ENCODE data around the gene FYB2.

The FYB2 gene

GRCh38 chr1:56854521-56855099 lies 35.4 kb upstream of the FYB2 start, which contains the start of gene C8A:
C8A (plus strand) TSS chr1:56854797; CDS start chr1:56854902, 105 bp downstream.
- Histone ChIP-seq H3K9ac (ENCODE audit: low read length in 5 of 5) (no peak within 1 kb of the TSS), H3K4me1 (ENCODE audit: control insufficient read depth in 5 of 5, insufficient read depth in 5 of 5, low read length in 5 of 5) (no peaks in the 10 kb centered on the region), H3K27ac (ENCODE audit: low read depth, low read length) (no peak within 1 kb of the TSS), H3K9me3 (ENCODE audit: control insufficient read depth in 5 of 5, low read length in 5 of 5) (no peaks in the 10 kb centered on the region), H3K27me3 (ENCODE audit: control insufficient read depth in 5 of 5, insufficient read depth in 4 of 5, low read length in 5 of 5) (no peaks in the 10 kb centered on the region), H3K36me3 (ENCODE audit: control insufficient read depth in 5 of 5, insufficient read depth in 5 of 5, low read length in 5 of 5) (no peaks in the 10 kb centered on the region), H3K4me3 (ENCODE audit: low read depth in 1 of 5, low read length in 5 of 5) (no peak within 1 kb of the TSS)

GRCh38 chr1:56852476-56852875 lies 33.3 kb upstream of the FYB2 start:
- H3K36me3 ChIP-seq (ENCODE audit: control insufficient read depth in 5 of 5, insufficient read depth in 5 of 5, low read length in 5 of 5) = no peaks in the 10 kb centered on the region
- H3K27ac ChIP-seq (ENCODE audit: low read depth, low read length) = no peak overlapping the region
- H3K9ac ChIP-seq (ENCODE audit: low read length in 5 of 5) = no peak overlapping the region
- H3K27me3 ChIP-seq (ENCODE audit: control insufficient read depth in 5 of 5, insufficient read depth in 4 of 5, low read length in 5 of 5) = peaks cover 0 to 2% (median 0%) of the 10 kb centered on the region in 5 donors
- H3K4me3 ChIP-seq (ENCODE audit: low read depth in 1 of 5, low read length in 5 of 5) = no peak overlapping the region
- no peaks in the 10 kb centered on the region for H3K4me1 ChIP-seq (ENCODE audit: control insufficient read depth in 5 of 5, insufficient read depth in 5 of 5, low read length in 5 of 5)
- H3K9me3 ChIP-seq (ENCODE audit: control insufficient read depth in 5 of 5, low read length in 5 of 5) = no peaks in the 10 kb centered on the region

GRCh38 chr1:56850922-56851321 lies 31.7 kb upstream of the FYB2 start:
- H3K4me3 ChIP-seq (ENCODE audit: low read depth in 1 of 5, low read length in 5 of 5) = no peak overlapping the region
- peaks cover 0 to 2% (median 0%) of the 10 kb centered on the region in 5 donors for H3K27me3 ChIP-seq (ENCODE audit: control insufficient read depth in 5 of 5, insufficient read depth in 4 of 5, low read length in 5 of 5)
- H3K4me1 ChIP-seq (ENCODE audit: control insufficient read depth in 5 of 5, insufficient read depth in 5 of 5, low read length in 5 of 5) = no peaks in the 10 kb centered on the region
- no peak overlapping the region for H3K9ac ChIP-seq (ENCODE audit: low read length in 5 of 5)
- H3K9me3 ChIP-seq (ENCODE audit: control insufficient read depth in 5 of 5, low read length in 5 of 5) = no peaks in the 10 kb centered on the region
- no peaks in the 10 kb centered on the region for H3K36me3 ChIP-seq (ENCODE audit: control insufficient read depth in 5 of 5, insufficient read depth in 5 of 5, low read length in 5 of 5)
- H3K27ac ChIP-seq (ENCODE audit: low read depth, low read length) = no peak overlapping the region

DNA sequence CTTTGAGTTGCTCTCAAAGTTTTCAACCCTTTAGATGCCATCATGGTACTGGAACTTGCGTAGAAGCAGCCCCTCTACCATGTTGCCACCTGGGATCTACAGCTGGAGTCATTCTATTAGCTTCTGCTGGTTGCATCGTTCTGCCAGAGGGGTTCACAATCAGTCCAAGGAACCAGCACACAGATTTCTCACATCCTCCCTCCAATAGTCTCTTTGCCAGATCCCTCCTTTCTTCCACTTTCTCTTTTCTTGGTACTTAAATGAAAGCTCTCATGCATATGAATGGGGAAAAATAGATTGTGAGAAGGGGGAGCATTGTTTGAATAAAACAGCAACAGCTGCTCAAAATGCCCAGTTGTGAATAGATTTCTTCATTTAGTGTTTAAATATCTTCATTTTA lies 31.2 kb upstream of the FYB2 start:
- H3K4me3 ChIP-seq (ENCODE audit: low read depth in 1 of 5, low read length in 5 of 5) = no peak overlapping the region
- H3K27ac ChIP-seq (ENCODE audit: low read depth, low read length) = no peak overlapping the region
- H3K9me3 ChIP-seq (ENCODE audit: control insufficient read depth in 5 of 5, low read length in 5 of 5) = no peaks in the 10 kb centered on the region
- H3K4me1 ChIP-seq (ENCODE audit: control insufficient read depth in 5 of 5, insufficient read depth in 5 of 5, low read length in 5 of 5) = no peaks in the 10 kb centered on the region
- H3K9ac ChIP-seq (ENCODE audit: low read length in 5 of 5) = no peak overlapping the region
- H3K36me3 ChIP-seq (ENCODE audit: control insufficient read depth in 5 of 5, insufficient read depth in 5 of 5, low read length in 5 of 5) = no peaks in the 10 kb centered on the region
- H3K27me3 ChIP-seq (ENCODE audit: control insufficient read depth in 5 of 5, insufficient read depth in 4 of 5, low read length in 5 of 5) = peaks cover 0 to 2% (median 0%) of the 10 kb centered on the region in 5 donors

DNA sequence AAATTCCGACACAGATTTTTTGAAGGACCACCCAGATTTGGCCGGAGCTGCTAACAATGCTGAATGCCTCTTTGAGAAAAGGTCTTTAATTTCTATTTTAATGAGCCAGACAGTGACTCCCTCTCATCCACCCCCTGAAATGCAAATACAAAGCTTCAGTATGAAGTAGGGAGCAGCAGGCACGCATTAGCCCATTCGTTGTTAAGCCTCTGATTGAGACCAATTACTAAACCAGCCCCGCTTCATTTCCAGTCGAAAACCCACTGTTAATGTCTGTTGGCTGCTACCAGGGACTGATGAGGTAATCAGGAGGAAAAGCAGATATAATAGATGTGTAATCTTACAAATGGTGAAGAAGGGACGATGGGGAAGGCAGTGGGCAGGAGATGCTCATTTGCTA lies 30.5 kb upstream of the FYB2 start:
- Histone ChIP-seq H3K27me3 (ENCODE audit: control insufficient read depth in 5 of 5, insufficient read depth in 4 of 5, low read length in 5 of 5) (peaks cover 0 to 2% (median 0%) of the 10 kb centered on the region in 5 donors), H3K27ac (ENCODE audit: low read depth, low read length) (no peak overlapping the region), H3K4me3 (ENCODE audit: low read depth in 1 of 5, low read length in 5 of 5) (no peak overlapping the region), H3K9me3 (ENCODE audit: control insufficient read depth in 5 of 5, low read length in 5 of 5) (no peaks in the 10 kb centered on the region), H3K9ac (ENCODE audit: low read length in 5 of 5) (no peak overlapping the region), H3K4me1 (ENCODE audit: control insufficient read depth in 5 of 5, insufficient read depth in 5 of 5, low read length in 5 of 5) (no peaks in the 10 kb centered on the region), H3K36me3 (ENCODE audit: control insufficient read depth in 5 of 5, insufficient read depth in 5 of 5, low read length in 5 of 5) (no peaks in the 10 kb centered on the region)

DNA sequence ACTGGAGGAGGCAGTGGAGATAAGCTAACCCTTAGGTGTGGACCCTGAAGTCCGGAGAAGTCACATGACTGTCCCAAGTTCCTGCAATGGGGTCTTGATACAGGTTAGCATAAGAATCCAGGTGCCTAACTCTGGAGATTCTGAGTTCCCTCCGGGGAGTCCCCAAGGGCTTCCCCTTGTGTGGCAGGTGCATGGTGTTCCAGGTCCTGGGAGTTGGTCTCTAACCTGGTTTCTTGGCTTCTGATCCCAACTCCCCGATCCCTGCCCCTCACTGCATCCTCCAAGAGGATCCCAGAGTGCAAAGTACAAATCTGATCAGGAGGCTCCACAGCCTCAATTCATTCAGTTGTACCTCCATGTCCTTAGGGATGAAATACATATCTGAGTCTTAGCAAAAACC lies 26.1 kb upstream of the FYB2 start:
- no peak overlapping the region for H3K27ac ChIP-seq (ENCODE audit: low read depth, low read length)
- no peaks in the 10 kb centered on the region for H3K36me3 ChIP-seq (ENCODE audit: control insufficient read depth in 5 of 5, insufficient read depth in 5 of 5, low read length in 5 of 5)
- peaks cover 0 to 3% (median 2%) of the 10 kb centered on the region in 5 donors for H3K27me3 ChIP-seq (ENCODE audit: control insufficient read depth in 5 of 5, insufficient read depth in 4 of 5, low read length in 5 of 5)
- no peaks in the 10 kb centered on the region for H3K4me1 ChIP-seq (ENCODE audit: control insufficient read depth in 5 of 5, insufficient read depth in 5 of 5, low read length in 5 of 5)
- H3K9me3 ChIP-seq (ENCODE audit: control insufficient read depth in 5 of 5, low read length in 5 of 5) = no peaks in the 10 kb centered on the region
- H3K4me3 ChIP-seq (ENCODE audit: low read depth in 1 of 5, low read length in 5 of 5) = no peak overlapping the region
- no peak overlapping the region for H3K9ac ChIP-seq (ENCODE audit: low read length in 5 of 5)

GRCh38 chr1:56844545-56845136 lies 25.4 kb upstream of the FYB2 start:
- H3K27ac ChIP-seq (ENCODE audit: low read depth, low read length) = no peak overlapping the region
- peaks cover 0 to 4% (median 2%) of the 10 kb centered on the region in 5 donors for H3K9me3 ChIP-seq (ENCODE audit: control insufficient read depth in 5 of 5, low read length in 5 of 5)
- H3K9ac ChIP-seq (ENCODE audit: low read length in 5 of 5) = no peak overlapping the region
- peaks cover 0 to 7% (median 2%) of the 10 kb centered on the region in 5 donors for H3K27me3 ChIP-seq (ENCODE audit: control insufficient read depth in 5 of 5, insufficient read depth in 4 of 5, low read length in 5 of 5)
- no peaks in the 10 kb centered on the region for H3K36me3 ChIP-seq (ENCODE audit: control insufficient read depth in 5 of 5, insufficient read depth in 5 of 5, low read length in 5 of 5)
- H3K4me3 ChIP-seq (ENCODE audit: low read depth in 1 of 5, low read length in 5 of 5) = no peak overlapping the region
- no peaks in the 10 kb centered on the region for H3K4me1 ChIP-seq (ENCODE audit: control insufficient read depth in 5 of 5, insufficient read depth in 5 of 5, low read length in 5 of 5)

DNA sequence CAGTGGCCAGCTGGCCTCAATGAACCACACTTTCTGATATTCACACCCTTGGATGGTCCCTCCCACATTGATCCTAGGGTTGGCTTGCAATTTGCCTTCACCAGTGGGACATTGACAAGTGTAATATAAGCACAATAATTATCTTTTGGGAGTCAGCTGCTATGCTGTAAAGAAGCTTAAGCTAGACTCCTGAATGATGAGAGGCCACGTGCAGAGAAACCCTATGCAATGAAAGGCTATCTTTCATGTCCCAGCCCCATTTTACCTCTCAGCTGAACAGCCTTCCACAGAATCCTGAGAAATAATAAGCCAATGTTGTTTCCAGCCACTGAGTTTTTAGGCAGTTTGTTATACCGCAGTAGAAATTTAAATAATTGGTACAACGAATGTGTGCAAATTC lies 24.3 kb upstream of the FYB2 start:
- no peaks in the 10 kb centered on the region for H3K4me1 ChIP-seq (ENCODE audit: control insufficient read depth in 5 of 5, insufficient read depth in 5 of 5, low read length in 5 of 5)
- peaks cover 0 to 4% (median 0%) of the 10 kb centered on the region in 5 donors for H3K27me3 ChIP-seq (ENCODE audit: control insufficient read depth in 5 of 5, insufficient read depth in 4 of 5, low read length in 5 of 5)
- no peak overlapping the region for H3K27ac ChIP-seq (ENCODE audit: low read depth, low read length)
- H3K36me3 ChIP-seq (ENCODE audit: control insufficient read depth in 5 of 5, insufficient read depth in 5 of 5, low read length in 5 of 5) = no peaks in the 10 kb centered on the region
- H3K9ac ChIP-seq (ENCODE audit: low read length in 5 of 5) = no peak overlapping the region
- H3K4me3 ChIP-seq (ENCODE audit: low read depth in 1 of 5, low read length in 5 of 5) = no peak overlapping the region
- H3K9me3 ChIP-seq (ENCODE audit: control insufficient read depth in 5 of 5, low read length in 5 of 5) = peaks cover 2 to 8% (median 6%) of the 10 kb centered on the region in 5 donors

DNA sequence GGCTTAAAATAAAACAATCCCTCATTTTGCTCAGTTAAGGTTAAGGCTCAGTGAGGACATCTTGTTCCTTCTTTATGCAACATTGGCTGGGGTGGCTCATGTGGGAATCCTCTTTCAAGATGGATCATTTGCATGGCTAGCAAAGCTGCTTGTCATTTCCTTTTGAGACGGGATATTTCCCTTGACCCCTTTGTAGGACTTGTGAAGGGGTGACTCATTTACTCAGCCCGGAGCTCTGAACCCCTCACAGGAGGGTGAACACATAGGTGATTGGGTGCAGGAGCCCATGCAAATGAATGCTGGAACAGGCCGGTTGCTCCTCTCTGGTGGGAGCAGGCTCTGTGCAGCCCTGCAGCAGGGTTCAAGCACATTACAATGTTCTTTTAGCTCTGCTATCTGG lies 19.6 kb upstream of the FYB2 start:
- H3K4me3 ChIP-seq (ENCODE audit: low read depth in 1 of 5, low read length in 5 of 5) = no peak overlapping the region
- peaks cover 2 to 8% (median 6%) of the 10 kb centered on the region in 5 donors for H3K9me3 ChIP-seq (ENCODE audit: control insufficient read depth in 5 of 5, low read length in 5 of 5)
- H3K9ac ChIP-seq (ENCODE audit: low read length in 5 of 5) = no peak overlapping the region
- no peak overlapping the region for H3K27ac ChIP-seq (ENCODE audit: low read depth, low read length)
- H3K4me1 ChIP-seq (ENCODE audit: control insufficient read depth in 5 of 5, insufficient read depth in 5 of 5, low read length in 5 of 5) = no peaks in the 10 kb centered on the region
- H3K27me3 ChIP-seq (ENCODE audit: control insufficient read depth in 5 of 5, insufficient read depth in 4 of 5, low read length in 5 of 5) = peaks cover 0 to 10% (median 3%) of the 10 kb centered on the region in 5 donors
- no peaks in the 10 kb centered on the region for H3K36me3 ChIP-seq (ENCODE audit: control insufficient read depth in 5 of 5, insufficient read depth in 5 of 5, low read length in 5 of 5)

DNA sequence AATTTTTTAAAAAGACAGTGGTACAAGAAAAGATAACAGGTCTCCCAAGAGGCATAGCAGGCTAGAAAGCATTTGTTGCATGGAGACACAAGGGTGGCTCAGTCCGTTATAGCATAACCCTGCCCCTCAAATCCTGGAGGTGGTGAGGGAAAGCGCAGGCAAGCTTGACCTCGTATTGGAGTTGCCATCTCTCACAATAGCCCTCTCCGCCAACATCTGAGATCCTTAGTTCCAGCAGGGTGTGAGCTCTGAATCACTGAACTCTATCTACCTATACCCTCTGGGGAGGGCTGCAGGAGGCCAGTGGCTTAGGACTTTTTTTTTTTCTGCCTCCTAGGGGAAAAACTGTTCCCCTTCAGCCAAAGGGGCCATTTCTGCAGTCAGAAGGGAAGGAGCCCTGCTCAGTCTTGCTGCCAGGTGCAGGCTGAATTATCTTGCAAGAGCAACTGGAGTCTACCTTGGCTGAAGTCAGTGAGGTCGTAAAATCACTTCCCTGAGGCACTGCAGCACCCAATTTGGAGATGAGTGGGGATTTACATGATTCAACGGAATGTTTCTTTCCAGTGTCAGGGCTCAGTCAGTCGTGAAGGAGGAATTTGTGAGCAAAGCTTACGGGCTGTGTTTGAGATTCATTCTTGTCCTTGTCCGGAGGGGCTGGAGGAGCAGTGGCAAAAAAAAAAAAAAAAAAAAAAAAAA lies 18.2 kb upstream of the FYB2 start:
- peaks cover 0 to 2% (median 0%) of the 10 kb centered on the region in 5 donors for H3K4me1 ChIP-seq (ENCODE audit: control insufficient read depth in 5 of 5, insufficient read depth in 5 of 5, low read length in 5 of 5)
- no peak overlapping the region for H3K4me3 ChIP-seq (ENCODE audit: low read depth in 1 of 5, low read length in 5 of 5)
- no peak overlapping the region for H3K27ac ChIP-seq (ENCODE audit: low read depth, low read length)
- H3K27me3 ChIP-seq (ENCODE audit: control insufficient read depth in 5 of 5, insufficient read depth in 4 of 5, low read length in 5 of 5) = peaks cover 0 to 7% (median 3%) of the 10 kb centered on the region in 5 donors
- no peak overlapping the region for H3K9ac ChIP-seq (ENCODE audit: low read length in 5 of 5)
- peaks cover 2 to 8% (median 6%) of the 10 kb centered on the region in 5 donors for H3K9me3 ChIP-seq (ENCODE audit: control insufficient read depth in 5 of 5, low read length in 5 of 5)
- no peaks in the 10 kb centered on the region for H3K36me3 ChIP-seq (ENCODE audit: control insufficient read depth in 5 of 5, insufficient read depth in 5 of 5, low read length in 5 of 5)
